Retinal pigment epithelial cell (primary cell): ENCODE results near the gene FNDC8.

Source experiments
- DNase-seq: peaks from one replicate; pipeline ENCODE4 v3.0.0-alpha.2; 2010; ENCODE audit warnings: low read depth
- H3K4me3 ChIP-seq: 2 replicates; pipeline ENCODE4 v1.5.1; 2011; ENCODE audit warnings: mild to moderate bottlenecking, low read length, control low read depth, moderate library complexity
- CTCF ChIP-seq: conservative IDR thresholded peaks from 2 replicates; pipeline ENCODE4 v1.5.1; 2011; ENCODE audit warnings: low read depth, low read length, control low read depth, inconsistent platforms

Gene FNDC8

GRCh38 chr17:35132099-35132498 lies 10.7 kb downstream of the FNDC8 start:
- TF ChIP-seq CTCF = no peak
- DNase-seq = no peak
- H3K4me3 ChIP-seq = no peak overlapping the region

DNA sequence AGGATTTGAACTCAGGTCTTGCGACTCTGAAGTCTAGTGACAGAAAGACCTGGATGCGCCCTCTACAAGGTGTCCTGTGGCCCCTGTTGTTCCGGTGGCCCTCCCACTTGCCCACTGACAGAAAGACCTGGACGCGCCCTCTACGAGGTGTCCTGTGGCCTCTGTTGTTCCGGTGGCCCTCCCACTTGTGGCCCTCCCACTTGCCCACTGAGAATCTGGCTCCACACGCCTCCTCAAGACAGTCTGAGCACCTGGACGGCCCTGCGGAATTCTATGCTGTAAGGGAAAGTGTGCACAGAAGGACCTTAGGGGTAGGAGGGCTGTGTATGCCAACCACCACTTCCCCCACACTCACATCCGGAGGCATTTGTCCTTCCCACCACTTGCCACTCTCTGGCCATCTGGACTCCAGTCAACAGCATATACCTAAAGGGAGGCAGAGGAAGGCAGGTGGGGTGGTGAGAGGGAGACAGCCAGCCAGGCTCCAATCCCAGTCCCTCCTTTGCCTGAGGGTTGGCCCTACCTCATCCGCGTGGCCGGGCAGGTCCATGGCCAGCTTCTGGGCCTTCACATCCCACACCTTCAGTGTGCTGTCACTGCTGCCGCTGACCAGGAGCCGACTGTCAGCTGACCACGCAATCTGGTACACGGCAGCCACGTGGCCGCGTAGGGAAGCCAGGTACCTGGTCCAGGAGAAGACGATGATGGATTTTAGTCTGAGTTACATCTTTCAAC lies 11.6 kb downstream of the FNDC8 start:
- no peak for TF ChIP-seq CTCF
- H3K4me3 ChIP-seq = no peak overlapping the region
- no peak for DNase-seq

- no peak overlapping the region for H3K4me3 ChIP-seq
- TF ChIP-seq CTCF = no peak
- no peak for DNase-seq
These were observed 13.9 kb downstream of the FNDC8 start for GRCh38 chr17:35135322-35135721.

DNA sequence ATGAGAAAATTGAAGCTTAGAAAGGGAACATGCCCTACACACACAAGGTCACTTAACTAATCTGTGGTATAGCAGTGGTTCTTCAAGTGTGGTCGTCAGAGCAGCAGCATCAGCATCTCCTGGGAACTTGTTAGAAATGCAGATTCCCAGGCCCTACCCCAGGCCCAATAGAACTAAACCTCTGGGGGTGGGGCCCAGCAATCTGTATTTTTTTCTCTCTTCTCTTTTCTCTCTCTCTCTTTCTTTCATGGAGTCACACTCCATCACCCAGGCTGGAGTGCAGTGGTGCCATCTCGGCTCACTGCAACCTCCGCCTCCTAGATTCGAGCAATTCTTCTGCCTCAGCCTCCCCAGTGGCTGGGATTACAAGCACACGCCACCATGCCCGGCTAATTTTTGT lies 16.8 kb downstream of the FNDC8 start:
- no peak overlapping the region for H3K4me3 ChIP-seq
- DNase-seq = no peak
- no peak for TF ChIP-seq CTCF

GRCh38 chr17:35141681-35142466 lies 20.5 kb downstream of the FNDC8 start, which contains the start of gene NLE1:
NLE1 (minus strand) TSS chr17:35142303; CDS start chr17:35142275, 28 bp downstream.
- TF ChIP-seq CTCF = peak; percentile 91
- peak; percentile 32 for DNase-seq
- H3K4me3 ChIP-seq = peak within 1 kb of the TSS; percentile 93

DNA sequence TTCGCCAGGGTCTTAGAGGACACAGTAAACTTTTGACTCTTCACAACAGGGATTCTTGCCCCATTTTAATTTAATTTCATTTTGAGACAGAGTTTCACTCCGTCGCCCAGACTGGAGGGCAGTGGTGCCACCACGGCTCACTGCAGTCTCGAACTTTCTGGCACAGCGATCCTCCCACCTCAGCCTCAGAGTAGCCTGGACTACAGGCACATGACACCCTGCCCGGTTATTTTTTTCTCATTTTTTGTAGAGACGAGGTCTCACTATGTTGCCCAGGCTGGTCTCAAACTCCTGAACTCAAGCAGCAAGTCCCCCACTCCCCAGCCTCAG lies 21.0 kb downstream of the FNDC8 start:
- TF ChIP-seq CTCF = no peak
- DNase-seq = no peak
- H3K4me3 ChIP-seq = no peak overlapping the region

GRCh38 chr17:35144840-35145239 lies 23.4 kb downstream of the FNDC8 start:
- no peak for TF ChIP-seq CTCF
- DNase-seq = no peak
- no peak overlapping the region for H3K4me3 ChIP-seq
